Natural killer cell (primary cell): ENCODE results near the gene ABCC1. TPM values are rescaled to one million over a fixed set of nuclear protein-coding genes. Genes with fewer than 3 reads are reported as not detected.

Experiments used
- ATAC-seq, 3 donors: fragments of 150-1000 bp in 2 of 3; fragments of 200-7000 bp in 1 of 3; cut with Tn5 transposase; 1 replicate in 1 of 3; 2 replicates in 2 of 3; pipeline ENCODE4 v1.10.0; 2021; ENCODE audit warnings: mild to moderate bottlenecking in 2 of 3, moderate library complexity in 2 of 3
- DNase-seq, 2 donors: peaks; one replicate each; pipeline versions ENCODE4 v3.0.0 to v3.0.0-alpha.2; 2013 to 2021; ENCODE audit warnings: mixed read lengths in 1 of 2
- H3K27ac ChIP-seq: one replicate; pipeline ENCODE4 v1.5.1; 2013; ENCODE audit warnings: mild to moderate bottlenecking, low read length
- H3K27me3 ChIP-seq: one replicate; pipeline ENCODE4 v1.6.1; 2013; ENCODE audit warnings: low read length; ENCODE audit not compliant: control insufficient read depth, insufficient read depth
- H3K36me3 ChIP-seq: one replicate; pipeline ENCODE4 v1.6.1; 2013; ENCODE audit warnings: low read length; ENCODE audit not compliant: control insufficient read depth, insufficient read depth
- H3K4me1 ChIP-seq: one replicate; pipeline ENCODE4 v1.6.1; 2013; ENCODE audit warnings: low read length; ENCODE audit not compliant: control insufficient read depth, insufficient read depth
- H3K4me3 ChIP-seq: one replicate; pipeline ENCODE4 v1.5.1; 2013; ENCODE audit warnings: low read length
- H3K9me3 ChIP-seq: one replicate; pipeline ENCODE4 v1.6.1; 2013; ENCODE audit warnings: low read length; ENCODE audit not compliant: control insufficient read depth, insufficient read depth
- H3K27ac Mint-ChIP-seq, 2 donors: one replicate each; pipeline ENCODE4 v1.8.0; 2022; ENCODE audit warnings: mild to moderate bottlenecking in 2 of 2, mixed read lengths in 2 of 2, moderate library complexity in 1 of 2
- H3K27me3 Mint-ChIP-seq, 2 donors: one replicate each; pipeline ENCODE4 v1.8.0; 2022; ENCODE audit warnings: low read depth in 2 of 2, mixed read lengths in 2 of 2
- H3K36me3 Mint-ChIP-seq: one replicate; pipeline ENCODE4 v1.8.0; 2022; ENCODE audit warnings: mixed read lengths
- H3K4me1 Mint-ChIP-seq, 2 donors: one replicate each; pipeline ENCODE4 v1.8.0; 2022; ENCODE audit warnings: mixed read lengths in 2 of 2
- H3K4me3 Mint-ChIP-seq: one replicate; pipeline ENCODE4 v1.8.0; 2022; ENCODE audit warnings: mild to moderate bottlenecking, moderate library complexity, mixed read lengths
- H3K9me3 Mint-ChIP-seq, 2 donors: one replicate each; pipeline ENCODE4 v1.8.0; 2022; ENCODE audit warnings: mixed read lengths in 2 of 2
- CTCF ChIP-seq: fragments of 200-600 bp; IDR thresholded peaks from one replicate; pipeline ENCODE4 v1.8.0; 2022; ENCODE audit warnings: antibody characterized with exemption
- WGBS: methylation state at CpG from one replicate; pipeline ENCODE4 v1.1.7; 2013; ENCODE audit warnings: missing lambda C conversion rate; ENCODE audit not compliant: insufficient coverage; 5-methylcytosine and 5-hydroxymethylcytosine counted together
- intact Hi-C: fragments of 100-400 bp; cut with micrococcal nuclease; formaldehyde crosslinking; loops from one replicate; pipeline ENCODE4 v1.14.2; 2022
- total RNA-seq, 4 donors: library from RNA; stranded (reverse); fragments of 120-200 nt in 1 of 4; gene quantifications; one replicate each; pipeline versions ENCODE4 v1.2.3 to v1.2.4, GENCODE V29; 2013 to 2022

ABCC1 gene
- total RNA-seq, 3 donors from 2014 or later (not counting 1 experiment from before 2014, with no cell fraction given) = 24.5 to 53.9 (median 27.9) TPM

- H3K36me3 ChIP-seq = peaks cover 25% of the 10 kb centered on the region
- H3K9me3 ChIP-seq = no peaks in the 10 kb centered on the region
- WGBS = 90% methylated on average over 11 of the region's 11 CpGs
- H3K4me1 ChIP-seq = no peaks in the 10 kb centered on the region
- ATAC-seq (no peak), DNase-seq (no peak)
- no peaks in the 10 kb centered on the region for H3K27me3 ChIP-seq
- Mint-ChIP-seq H3K27ac (no peak overlapping the region), H3K27me3 (no peaks in the 10 kb centered on the region), H3K9me3 (no peaks in the 10 kb centered on the region), H3K4me3 (no peak overlapping the region), H3K36me3 (no peaks in the 10 kb centered on the region), H3K4me1 (no peaks in the 10 kb centered on the region)
- no peak for TF ChIP-seq CTCF
- no peak overlapping the region for H3K27ac ChIP-seq
- intact Hi-C loops = no loop called here
- no peak overlapping the region for H3K4me3 ChIP-seq
Measured at GRCh38 chr16:16093628-16094332, 144.4 kb downstream of the ABCC1 start.

- Mint-ChIP-seq H3K27ac (no peak overlapping the region), H3K9me3 (no peaks in the 10 kb centered on the region), H3K4me3 (no peak overlapping the region), H3K36me3 (no peaks in the 10 kb centered on the region), H3K27me3 (no peaks in the 10 kb centered on the region), H3K4me1 (peaks cover 0 to 5% of the 10 kb centered on the region in 2 donors)
- no peak for TF ChIP-seq CTCF
- ATAC-seq (no peak), DNase-seq (no peak)
- H3K4me1 ChIP-seq = no peaks in the 10 kb centered on the region
- H3K4me3 ChIP-seq = no peak overlapping the region
- H3K9me3 ChIP-seq = no peaks in the 10 kb centered on the region
- H3K36me3 ChIP-seq = peaks cover 15% of the 10 kb centered on the region
- H3K27ac ChIP-seq = no peak overlapping the region
- H3K27me3 ChIP-seq = no peaks in the 10 kb centered on the region
- WGBS = 98% methylated on average over 8 of the region's 8 CpGs
- intact Hi-C loops = no loop called here
Measured at GRCh38 chr16:16095646-16096045, 146.2 kb downstream of the ABCC1 start.

GRCh38 chr16:16096121-16096857 lies 146.9 kb downstream of the ABCC1 start:
- peaks cover 0 to 5% of the 10 kb centered on the region in 2 donors for H3K4me1 Mint-ChIP-seq
- TF ChIP-seq CTCF = no peak
- WGBS = 77% methylated on average over 14 of the region's 14 CpGs
- H3K27me3 Mint-ChIP-seq = no peaks in the 10 kb centered on the region
- Histone ChIP-seq H3K36me3 (peaks cover 11% of the 10 kb centered on the region), H3K27me3 (no peaks in the 10 kb centered on the region), H3K27ac (no peak overlapping the region), H3K9me3 (no peaks in the 10 kb centered on the region), H3K4me3 (no peak overlapping the region), H3K4me1 (no peaks in the 10 kb centered on the region)
- DNase-seq (no peak), ATAC-seq (no peak)
- no peak overlapping the region for H3K4me3 Mint-ChIP-seq
- no peak overlapping the region for H3K27ac Mint-ChIP-seq
- H3K36me3 Mint-ChIP-seq = no peaks in the 10 kb centered on the region
- intact Hi-C loops = no loop called here
- H3K9me3 Mint-ChIP-seq = no peaks in the 10 kb centered on the region
